ENCODE results near the gene GNA14. TPM values are rescaled to one million over a fixed set of nuclear protein-coding genes. Genes with fewer than 3 reads are reported as not detected.

The GNA14 gene
- total and polyA plus RNA-seq, 4 donors, result 1.0 to 13.6 (median 4.1) TPM

DNA sequence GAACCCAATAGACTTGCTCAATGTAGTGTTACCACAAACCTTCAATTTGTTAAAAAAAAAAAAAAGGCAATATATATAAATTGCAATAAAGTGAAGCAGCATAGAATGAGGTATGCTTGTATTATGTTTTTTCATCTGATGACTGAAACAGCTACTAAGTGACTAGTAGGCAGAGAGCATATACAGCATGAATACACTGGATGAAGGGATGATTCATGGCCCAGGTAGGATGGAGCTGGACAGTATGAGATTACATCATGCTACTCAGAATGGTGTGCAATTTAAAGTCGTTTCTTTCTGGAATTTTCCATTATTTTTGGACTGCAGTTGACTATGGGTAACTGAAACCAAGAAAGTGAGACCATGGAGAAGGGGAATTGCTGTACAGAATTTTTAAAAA is 161.2 kb downstream of the GNA14 start:
- Histone ChIP-seq H3K9me3 (ENCODE audit: control insufficient read depth, low read length) (peaks cover 3% of the 10 kb centered on the region), H3K27me3 (ENCODE audit: control insufficient read depth in 1 of 2, insufficient read depth in 2 of 2, low read length in 1 of 2) (no peaks in the 10 kb centered on the region), H3K4me3 (ENCODE audit: low read length in 2 of 2) (no peak overlapping the region), H3K4me1 (ENCODE audit: control insufficient read depth in 1 of 2, insufficient read depth in 2 of 2, low read length in 2 of 2) (no peaks in the 10 kb centered on the region), H3K36me3 (ENCODE audit: control insufficient read depth in 1 of 2, insufficient read depth in 2 of 2, low read length in 1 of 2) (no peaks in the 10 kb centered on the region), H3K27ac (ENCODE audit: low read depth in 1 of 2, low read length in 2 of 2) (no peak overlapping the region)
- ATAC-seq (ENCODE audit: low FRiP score) (no peak), DNase-seq (no peak)
- 14 to 21% methylated on average over 1 of the region's 1 CpG for WGBS, 2 donors
- intact Hi-C loops (cut with DNase I), result no loop called here

DNA sequence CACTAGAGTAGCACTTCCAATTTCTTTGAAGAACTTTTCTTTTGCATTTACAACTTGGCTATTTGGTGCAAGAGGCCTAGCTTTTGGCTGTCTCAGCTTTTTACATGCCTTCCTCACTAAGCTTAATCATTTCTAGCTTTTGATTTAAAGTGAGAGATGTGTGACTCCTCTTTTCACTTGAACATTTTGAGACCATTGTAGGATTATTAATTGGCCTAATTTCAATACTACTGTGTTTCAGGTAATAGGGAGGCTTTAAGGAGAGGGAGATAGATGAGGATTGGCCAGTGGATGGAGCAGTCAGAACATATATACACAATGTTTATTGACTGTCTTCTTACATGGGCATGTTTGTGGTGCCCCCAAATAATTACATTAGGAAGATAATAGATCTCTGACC is 161.7 kb downstream of the GNA14 start:
- peaks cover 3% of the 10 kb centered on the region for H3K9me3 ChIP-seq (ENCODE audit: control insufficient read depth, low read length)
- no peak overlapping the region for H3K4me3 ChIP-seq (ENCODE audit: low read length in 2 of 2)
- intact Hi-C loops (cut with DNase I), result no loop called here
- H3K27ac ChIP-seq (ENCODE audit: low read depth in 1 of 2, low read length in 2 of 2), result no peak overlapping the region
- no peaks in the 10 kb centered on the region for H3K27me3 ChIP-seq (ENCODE audit: control insufficient read depth in 1 of 2, insufficient read depth in 2 of 2, low read length in 1 of 2)
- DNase-seq (no peak), ATAC-seq (ENCODE audit: low FRiP score) (no peak)
- no peaks in the 10 kb centered on the region for H3K4me1 ChIP-seq (ENCODE audit: control insufficient read depth in 1 of 2, insufficient read depth in 2 of 2, low read length in 2 of 2)
- no peaks in the 10 kb centered on the region for H3K36me3 ChIP-seq (ENCODE audit: control insufficient read depth in 1 of 2, insufficient read depth in 2 of 2, low read length in 1 of 2)

DNA sequence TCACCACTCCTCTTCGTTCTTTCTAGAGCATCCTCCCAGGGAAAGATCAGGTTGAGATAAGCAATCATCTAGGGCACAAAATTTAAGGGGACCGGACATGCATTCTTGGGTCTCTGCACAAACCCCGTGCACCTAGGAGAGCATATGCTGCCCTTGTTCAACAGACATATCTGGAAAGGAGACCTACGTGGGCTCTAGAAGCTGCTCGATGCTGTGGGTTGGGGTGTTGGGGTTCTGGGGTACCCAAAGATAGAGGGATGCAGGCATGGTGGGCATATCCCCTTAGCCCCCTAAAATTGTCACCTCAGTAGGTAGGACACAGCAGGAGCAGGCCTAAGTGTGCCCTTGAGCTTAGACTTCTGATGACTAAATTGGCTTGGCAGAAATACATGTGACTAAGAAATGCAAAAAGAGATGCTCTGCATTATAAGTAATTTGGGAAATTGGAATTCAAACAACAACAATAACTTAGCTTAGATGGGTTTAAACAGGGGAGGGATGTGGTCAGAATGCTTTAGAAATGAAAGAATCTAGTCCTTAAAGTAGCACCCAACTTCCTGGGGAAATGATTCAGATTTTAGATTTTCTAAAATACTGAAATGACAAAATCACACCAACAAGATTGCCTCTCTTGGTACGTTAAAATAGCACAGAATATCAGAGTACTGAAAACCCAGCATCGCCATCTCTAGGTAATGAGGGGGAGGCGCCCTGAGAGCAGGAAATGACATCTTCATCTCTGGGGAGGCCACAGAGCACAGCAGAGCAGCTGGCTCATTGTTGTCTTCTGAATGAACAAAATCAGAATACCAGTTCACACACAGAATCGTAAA is 172.3 kb downstream of the GNA14 start:
- 79 to 80% methylated on average over 9 of the region's 9 CpGs for WGBS, 2 donors
- H3K27ac ChIP-seq (ENCODE audit: low read depth in 1 of 2, low read length in 2 of 2), result no peak overlapping the region

DNA sequence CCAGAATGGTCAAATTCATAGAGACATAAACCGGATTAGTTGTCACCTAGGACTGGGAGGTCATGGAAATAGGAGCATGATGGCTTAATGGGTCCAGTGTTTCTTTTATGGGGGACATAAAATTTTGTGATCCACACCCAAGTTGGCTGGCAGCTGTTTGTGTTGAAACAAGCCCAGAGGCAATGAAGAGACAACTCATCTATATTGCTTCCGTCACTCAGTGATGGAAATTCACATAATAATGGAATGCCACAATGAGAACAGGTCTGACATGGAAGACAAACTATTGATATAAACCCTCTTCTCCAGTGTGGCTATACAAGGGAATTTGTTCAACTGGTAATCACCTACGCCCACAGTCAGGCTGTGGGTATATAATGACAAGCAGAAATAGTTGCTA is 173.2 kb downstream of the GNA14 start:
- Histone ChIP-seq H3K27ac (ENCODE audit: low read depth in 1 of 2, low read length in 2 of 2) (no peak overlapping the region), H3K4me3 (ENCODE audit: low read length in 2 of 2) (no peak overlapping the region), H3K27me3 (ENCODE audit: control insufficient read depth in 1 of 2, insufficient read depth in 2 of 2, low read length in 1 of 2) (no peaks in the 10 kb centered on the region), H3K36me3 (ENCODE audit: control insufficient read depth in 1 of 2, insufficient read depth in 2 of 2, low read length in 1 of 2) (no peaks in the 10 kb centered on the region), H3K4me1 (ENCODE audit: control insufficient read depth in 1 of 2, insufficient read depth in 2 of 2, low read length in 2 of 2) (no peaks in the 10 kb centered on the region), H3K9me3 (ENCODE audit: control insufficient read depth, low read length) (peaks cover 2% of the 10 kb centered on the region)
- DNase-seq (no peak), ATAC-seq (ENCODE audit: low FRiP score) (no peak)
- intact Hi-C loops (cut with DNase I), result no loop called here
- WGBS, 2 donors, result 97 to 98% methylated on average over 3 of the region's 3 CpGs

More for the DNA sequence above, 172.3 kb downstream of the GNA14 start:
- Histone ChIP-seq H3K36me3 (ENCODE audit: control insufficient read depth in 1 of 2, insufficient read depth in 2 of 2, low read length in 1 of 2) (no peaks in the 10 kb centered on the region), H3K27me3 (ENCODE audit: control insufficient read depth in 1 of 2, insufficient read depth in 2 of 2, low read length in 1 of 2) (no peaks in the 10 kb centered on the region), H3K9me3 (ENCODE audit: control insufficient read depth, low read length) (peaks cover 2% of the 10 kb centered on the region), H3K4me3 (ENCODE audit: low read length in 2 of 2) (no peak overlapping the region), H3K4me1 (ENCODE audit: control insufficient read depth in 1 of 2, insufficient read depth in 2 of 2, low read length in 2 of 2) (no peaks in the 10 kb centered on the region)
- intact Hi-C loops (cut with DNase I), result no loop called here
- ATAC-seq (ENCODE audit: low FRiP score) (no peak), DNase-seq (no peak)

DNA sequence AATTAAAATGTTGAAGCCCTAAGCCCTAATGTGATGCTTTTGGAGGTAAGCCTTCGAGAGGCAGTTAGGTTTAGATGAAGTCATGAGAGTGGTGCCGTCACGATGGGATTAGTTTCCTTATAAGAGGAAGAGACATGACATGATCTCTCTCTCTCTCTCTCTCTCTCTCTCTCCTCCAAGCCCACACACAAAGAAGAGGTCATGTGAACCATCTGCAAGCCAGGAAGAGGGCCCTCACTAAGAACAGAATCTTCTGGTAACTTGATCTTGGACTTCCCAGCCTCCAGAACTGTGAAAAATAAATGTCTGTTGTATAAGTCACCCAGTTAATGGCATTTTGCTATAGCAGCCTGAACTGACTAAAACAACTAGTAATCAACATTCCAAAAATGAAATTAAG is 175.5 kb downstream of the GNA14 start:
- intact Hi-C loops (cut with DNase I), result no loop called here
- H3K27me3 ChIP-seq (ENCODE audit: control insufficient read depth in 1 of 2, insufficient read depth in 2 of 2, low read length in 1 of 2), result no peaks in the 10 kb centered on the region
- DNase-seq (no peak), ATAC-seq (ENCODE audit: low FRiP score) (no peak)
- peaks cover 2% of the 10 kb centered on the region for H3K9me3 ChIP-seq (ENCODE audit: control insufficient read depth, low read length)
- WGBS, 2 donors, result 96 to 97% methylated on average over 3 of the region's 3 CpGs
- H3K36me3 ChIP-seq (ENCODE audit: control insufficient read depth in 1 of 2, insufficient read depth in 2 of 2, low read length in 1 of 2), result no peaks in the 10 kb centered on the region
- no peak overlapping the region for H3K4me3 ChIP-seq (ENCODE audit: low read length in 2 of 2)
- H3K4me1 ChIP-seq (ENCODE audit: control insufficient read depth in 1 of 2, insufficient read depth in 2 of 2, low read length in 2 of 2), result no peaks in the 10 kb centered on the region
- H3K27ac ChIP-seq (ENCODE audit: low read depth in 1 of 2, low read length in 2 of 2), result no peak overlapping the region

DNA sequence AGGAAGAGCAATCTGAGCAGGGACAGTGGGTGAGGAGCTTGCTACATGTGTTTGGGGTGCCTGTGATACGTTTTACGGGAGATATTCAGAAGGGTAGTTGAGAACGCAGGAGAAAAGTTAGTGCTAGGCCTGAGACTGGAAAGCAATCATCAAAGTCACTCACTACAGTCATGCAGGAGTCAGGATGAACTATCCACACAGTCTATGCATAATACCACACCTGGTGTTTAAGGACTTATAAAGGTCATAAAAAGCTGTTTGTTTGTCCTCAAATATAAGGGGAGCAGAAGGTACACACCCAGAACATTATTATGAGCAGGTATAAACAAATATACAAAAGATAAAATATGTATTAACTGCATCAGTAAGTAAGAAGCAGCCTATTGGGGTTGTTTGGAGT is 176.6 kb downstream of the GNA14 start:
- WGBS, 2 donors, result 94 to 99% methylated on average over 3 of the region's 3 CpGs
- H3K4me3 ChIP-seq (ENCODE audit: low read length in 2 of 2), result no peak overlapping the region
- ATAC-seq (ENCODE audit: low FRiP score), result no peak

DNA sequence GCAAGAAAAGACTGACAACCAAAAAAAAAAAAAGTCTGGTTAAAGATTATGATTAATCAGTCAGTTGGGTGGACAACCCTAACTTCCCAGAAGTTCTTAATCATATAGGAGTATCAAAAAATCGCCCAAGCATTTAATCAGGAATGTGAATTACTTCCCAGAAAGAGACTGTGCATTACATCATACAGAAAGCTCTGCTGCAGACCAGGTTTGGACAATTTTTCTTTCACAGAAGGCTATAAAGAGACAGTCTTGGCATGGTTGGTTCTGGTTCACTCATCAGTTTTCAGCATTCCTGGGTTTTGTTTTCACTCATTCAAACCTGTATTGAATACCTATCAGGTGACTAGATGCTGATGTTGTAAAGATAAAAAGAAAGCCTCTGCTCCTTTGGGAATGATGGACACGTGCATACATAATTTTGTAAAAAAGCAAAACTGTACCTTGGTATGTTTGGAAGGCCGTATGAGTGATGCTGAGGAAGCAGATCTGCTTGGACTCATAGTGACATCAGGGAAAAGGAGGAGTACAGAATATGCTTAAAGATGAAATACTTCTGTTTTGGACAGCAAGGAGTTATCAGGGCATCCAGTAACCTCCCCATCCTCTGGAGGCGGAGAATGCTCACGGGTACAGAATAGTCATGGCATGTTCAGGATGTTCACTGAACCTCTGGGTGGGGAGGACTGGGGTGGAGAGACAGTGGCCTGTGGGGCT is 178.4 kb downstream of the GNA14 start:
- 72 to 79% methylated on average over 5 of the region's 5 CpGs for WGBS, 2 donors
- H3K9me3 ChIP-seq (ENCODE audit: control insufficient read depth, low read length), result peaks cover 2% of the 10 kb centered on the region
- H3K36me3 ChIP-seq (ENCODE audit: control insufficient read depth in 1 of 2, insufficient read depth in 2 of 2, low read length in 1 of 2), result no peaks in the 10 kb centered on the region
- H3K27ac ChIP-seq (ENCODE audit: low read depth in 1 of 2, low read length in 2 of 2), result no peak overlapping the region
- no peaks in the 10 kb centered on the region for H3K4me1 ChIP-seq (ENCODE audit: control insufficient read depth in 1 of 2, insufficient read depth in 2 of 2, low read length in 2 of 2)
- no peak overlapping the region for H3K4me3 ChIP-seq (ENCODE audit: low read length in 2 of 2)
- no peak for ATAC-seq (ENCODE audit: low FRiP score)
- no peaks in the 10 kb centered on the region for H3K27me3 ChIP-seq (ENCODE audit: control insufficient read depth in 1 of 2, insufficient read depth in 2 of 2, low read length in 1 of 2)
- DNase-seq, result no peak
- intact Hi-C loops (cut with DNase I), result no loop called here

More for the DNA sequence above, 176.6 kb downstream of the GNA14 start:
- H3K36me3 ChIP-seq (ENCODE audit: control insufficient read depth in 1 of 2, insufficient read depth in 2 of 2, low read length in 1 of 2), result no peaks in the 10 kb centered on the region
- no peaks in the 10 kb centered on the region for H3K4me1 ChIP-seq (ENCODE audit: control insufficient read depth in 1 of 2, insufficient read depth in 2 of 2, low read length in 2 of 2)
- H3K27me3 ChIP-seq (ENCODE audit: control insufficient read depth in 1 of 2, insufficient read depth in 2 of 2, low read length in 1 of 2), result no peaks in the 10 kb centered on the region
- H3K27ac ChIP-seq (ENCODE audit: low read depth in 1 of 2, low read length in 2 of 2), result no peak overlapping the region
- intact Hi-C loops (cut with DNase I), result no loop called here
- DNase-seq, result no peak
- H3K9me3 ChIP-seq (ENCODE audit: control insufficient read depth, low read length), result peaks cover 2% of the 10 kb centered on the region

DNA sequence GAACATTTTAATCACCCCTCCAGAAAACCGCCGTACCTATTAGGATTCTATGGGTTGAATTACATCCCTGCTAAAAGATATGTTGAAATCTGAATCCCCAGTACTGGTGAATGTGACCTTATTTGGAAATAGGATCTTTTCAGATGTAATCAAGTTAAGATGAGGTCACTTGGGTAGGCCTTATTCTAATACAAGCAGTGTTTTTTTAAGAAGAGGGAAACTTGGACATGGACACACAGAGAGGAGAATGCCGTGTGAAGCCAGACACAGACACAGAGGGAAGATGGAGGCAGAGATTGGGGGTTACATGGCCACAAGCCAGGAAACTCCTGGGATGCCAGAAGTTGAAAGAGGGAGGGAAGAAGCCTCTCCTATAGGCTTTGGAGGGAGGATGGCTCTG is 183.5 kb downstream of the GNA14 start:
- WGBS, 2 donors, result 43 to 80% methylated on average over 3 of the region's 3 CpGs
- no peak for ATAC-seq (ENCODE audit: low FRiP score)
- intact Hi-C loops (cut with DNase I), result no loop called here

DNA sequence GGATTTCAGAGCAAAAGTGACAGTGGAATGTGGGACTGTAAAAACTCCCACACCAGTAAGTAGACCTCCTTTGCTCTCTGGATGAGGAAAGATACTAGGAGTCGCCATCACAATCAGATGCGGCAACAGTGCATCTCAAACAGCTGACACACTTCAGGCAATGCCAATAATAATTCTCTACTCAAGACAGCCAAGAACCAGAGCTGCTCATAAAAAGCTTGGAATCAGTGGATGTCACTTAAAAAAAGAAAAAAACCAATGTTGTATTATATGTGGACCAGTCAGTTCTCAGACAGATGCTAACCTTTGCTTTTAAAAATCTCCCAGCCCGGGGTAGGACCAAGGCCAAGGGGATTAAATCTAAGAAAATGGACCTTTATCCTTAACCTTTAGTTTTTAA is 185.0 kb downstream of the GNA14 start:
- no peaks in the 10 kb centered on the region for H3K36me3 ChIP-seq (ENCODE audit: control insufficient read depth in 1 of 2, insufficient read depth in 2 of 2, low read length in 1 of 2)
- no peak overlapping the region for H3K4me3 ChIP-seq (ENCODE audit: low read length in 2 of 2)
- intact Hi-C loops (cut with DNase I), result no loop called here
- H3K27ac ChIP-seq (ENCODE audit: low read depth in 1 of 2, low read length in 2 of 2), result no peak overlapping the region
- ATAC-seq (ENCODE audit: low FRiP score) (no peak), DNase-seq (no peak)
- H3K27me3 ChIP-seq (ENCODE audit: control insufficient read depth in 1 of 2, insufficient read depth in 2 of 2, low read length in 1 of 2), result no peaks in the 10 kb centered on the region
- H3K4me1 ChIP-seq (ENCODE audit: control insufficient read depth in 1 of 2, insufficient read depth in 2 of 2, low read length in 2 of 2), result no peaks in the 10 kb centered on the region
- H3K9me3 ChIP-seq (ENCODE audit: control insufficient read depth, low read length), result no peaks in the 10 kb centered on the region
- 38 to 61% methylated on average over 3 of the region's 3 CpGs for WGBS, 2 donors

More for the DNA sequence above, 183.5 kb downstream of the GNA14 start:
- no peak for DNase-seq
- Histone ChIP-seq H3K27ac (ENCODE audit: low read depth in 1 of 2, low read length in 2 of 2) (no peak overlapping the region), H3K9me3 (ENCODE audit: control insufficient read depth, low read length) (no peaks in the 10 kb centered on the region), H3K27me3 (ENCODE audit: control insufficient read depth in 1 of 2, insufficient read depth in 2 of 2, low read length in 1 of 2) (no peaks in the 10 kb centered on the region), H3K4me1 (ENCODE audit: control insufficient read depth in 1 of 2, insufficient read depth in 2 of 2, low read length in 2 of 2) (no peaks in the 10 kb centered on the region), H3K36me3 (ENCODE audit: control insufficient read depth in 1 of 2, insufficient read depth in 2 of 2, low read length in 1 of 2) (no peaks in the 10 kb centered on the region), H3K4me3 (ENCODE audit: low read length in 2 of 2) (no peak overlapping the region)
